Epithelial cell of esophagus (primary cell): ENCODE data around the gene OR6K6.

Source experiments
- DNase-seq: peaks from one replicate; pipeline ENCODE4 v3.0.0; 2010; ENCODE audit warnings: low read depth
- H3K4me3 ChIP-seq: 2 replicates; pipeline ENCODE4 v1.5.1; 2011; ENCODE audit warnings: mild to moderate bottlenecking, low read length, control low read depth
- CTCF ChIP-seq: IDR thresholded peaks from 2 replicates; pipeline ENCODE4 v1.5.1; 2011; ENCODE audit warnings: low read depth, mild to moderate bottlenecking, low read length, control low read depth, inconsistent platforms; ENCODE audit not compliant: insufficient read depth; ENCODE audit errors: missing control alignments

Gene OR6K6

GRCh38 chr1:158720620-158721019, 33.9 kb upstream of the OR6K6 start, which contains the start of gene OR6K3:
OR6K3 (minus strand) TSS chr1:158720720; CDS start chr1:158718115, 2,605 bp downstream.
- H3K4me3 ChIP-seq: no peak within 1 kb of the TSS
- DNase-seq: no peak
- no peak for TF ChIP-seq CTCF

- DNase-seq: no peak
- no peak for TF ChIP-seq CTCF
- no peak overlapping the region for H3K4me3 ChIP-seq
Observed at GRCh38 chr1:158724442-158724841, 30.1 kb upstream of the OR6K6 start.

GRCh38 chr1:158728510-158729225, 25.9 kb upstream of the OR6K6 start:
- H3K4me3 ChIP-seq: no peak overlapping the region
- no peak for TF ChIP-seq CTCF
- no peak for DNase-seq

- no peak overlapping the region for H3K4me3 ChIP-seq
- no peak for TF ChIP-seq CTCF
- DNase-seq: no peak
Observed at GRCh38 chr1:158730453-158730852, 24.1 kb upstream of the OR6K6 start.

- H3K4me3 ChIP-seq: no peak overlapping the region
- TF ChIP-seq CTCF: no peak
- DNase-seq: no peak
Observed at GRCh38 chr1:158731707-158732106, 22.8 kb upstream of the OR6K6 start.

- H3K4me3 ChIP-seq: no peak overlapping the region
- TF ChIP-seq CTCF: no peak
- DNase-seq: no peak
Observed at GRCh38 chr1:158732524-158732923, 22.0 kb upstream of the OR6K6 start.

- H3K4me3 ChIP-seq: no peak overlapping the region
- no peak for DNase-seq
- no peak for TF ChIP-seq CTCF
Observed at GRCh38 chr1:158735848-158736247, 18.7 kb upstream of the OR6K6 start.
